Activated T-cell treated with anti-CD3 and anti-CD28 coated beads for 48 hours (primary cell): Measurements from ENCODE around the gene UTP15.
A peak's percentile ranks its signal among the peaks of the same experiment; 100 is the strongest.

Experiments
- DNase-seq: peaks from one replicate; pipeline ENCODE4 v3.0.0-alpha.2; 2020; ENCODE audit warnings: low read depth

UTP15 gene

GRCh38 chr5:73565139-73565968 is at the start of gene UTP15, which contains the start of gene ANKRA2:
UTP15 (plus strand) TSS chr5:73565743; CDS start chr5:73567345, 1,602 bp downstream.
ANKRA2 (minus strand) TSS chr5:73565639; CDS start chr5:73562881, 2,758 bp downstream.
- DNase-seq: peak; percentile 97

- peak; percentile 54 for DNase-seq
Observed at GRCh38 chr5:73519531-73520283, 45.8 kb upstream of the UTP15 start.

DNA sequence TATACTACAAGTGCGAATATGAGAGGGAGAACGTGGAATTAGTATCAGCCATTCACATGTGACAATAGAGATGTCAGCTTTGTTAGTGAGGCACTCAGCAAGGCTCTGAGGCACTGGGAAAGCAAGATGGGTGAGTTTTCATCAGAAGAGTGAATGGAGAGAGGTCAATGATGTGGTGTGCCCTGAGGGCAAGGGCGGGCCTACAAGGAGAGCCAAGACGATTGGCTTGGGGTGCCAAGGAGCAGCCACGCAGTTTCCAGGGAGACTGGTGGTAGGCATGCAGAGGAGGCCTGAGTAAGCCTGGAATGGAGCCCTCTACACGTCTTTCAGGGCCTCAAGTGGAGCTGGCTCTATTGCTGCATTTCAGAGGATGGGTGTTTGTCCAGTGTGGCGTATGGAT is 42.6 kb upstream of the UTP15 start:
- no peak for DNase-seq

- no peak for DNase-seq
Observed at GRCh38 chr5:73523861-73524260, 41.7 kb upstream of the UTP15 start.

- no peak for DNase-seq
Observed at GRCh38 chr5:73525606-73526203, 39.8 kb upstream of the UTP15 start.

DNA sequence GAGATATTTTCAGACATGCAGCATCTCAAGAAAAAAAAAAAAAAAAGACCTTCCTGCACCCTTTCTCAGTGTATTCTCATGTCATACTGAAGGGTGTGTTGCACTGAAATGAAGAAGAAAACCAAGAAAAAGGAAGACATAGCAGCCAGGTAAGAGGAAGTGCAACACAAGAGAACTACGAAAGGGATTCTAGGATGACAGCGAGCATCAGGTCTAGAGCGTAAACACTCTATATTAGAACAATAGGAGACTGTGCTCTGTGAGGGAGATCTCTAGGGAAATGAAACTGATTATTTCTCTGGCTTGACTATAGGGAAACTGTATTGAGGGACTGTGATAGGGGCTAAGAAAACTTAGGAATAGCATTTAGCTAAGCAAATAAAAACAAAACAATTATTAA is 37.3 kb upstream of the UTP15 start:
- no peak for DNase-seq

GRCh38 chr5:73529081-73529480 is 36.5 kb upstream of the UTP15 start:
- DNase-seq: no peak

DNA sequence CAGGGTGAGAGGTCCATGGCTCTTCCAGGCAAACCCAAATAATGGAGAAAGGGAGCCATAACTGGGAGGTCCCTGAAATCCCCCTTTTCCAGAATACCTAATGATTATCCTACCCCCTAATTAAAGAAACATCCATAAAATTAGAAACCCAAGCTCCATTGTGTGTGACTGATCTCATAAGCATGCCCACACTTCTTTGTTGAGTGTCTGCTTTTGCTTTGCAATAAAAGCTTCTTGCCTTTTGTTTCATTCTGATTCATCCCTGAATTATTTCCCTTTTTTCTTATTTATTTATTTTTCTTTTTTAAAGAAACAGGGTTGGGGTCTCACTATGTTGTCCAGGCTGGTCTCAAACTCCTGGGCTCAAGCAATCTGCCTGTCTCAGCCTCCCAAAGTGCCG is 34.2 kb upstream of the UTP15 start:
- no peak for DNase-seq

- no peak for DNase-seq
Observed at GRCh38 chr5:73532195-73532594, 33.3 kb upstream of the UTP15 start.

- no peak for DNase-seq
Observed at GRCh38 chr5:73534011-73534644, 31.4 kb upstream of the UTP15 start.

DNA sequence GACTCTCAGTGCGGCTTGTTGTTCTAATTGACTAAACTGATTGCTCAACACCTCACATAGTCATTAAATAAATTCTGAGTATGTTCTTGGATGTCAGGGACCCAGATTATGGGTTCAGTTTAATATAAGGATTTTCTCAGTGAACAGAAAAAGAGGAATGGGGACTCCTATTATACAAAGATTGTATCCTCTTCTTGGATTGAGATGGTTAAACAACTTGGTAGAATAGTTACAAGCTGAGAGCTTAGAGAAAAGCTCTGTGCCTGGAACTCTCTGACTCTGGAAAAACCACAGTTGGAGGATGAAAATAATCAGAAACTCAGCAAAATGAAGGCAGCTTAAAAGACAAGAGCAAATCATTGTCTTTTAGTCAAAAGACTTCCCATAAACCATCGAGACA is 30.6 kb upstream of the UTP15 start:
- DNase-seq: no peak

GRCh38 chr5:73539730-73540129 is 25.8 kb upstream of the UTP15 start:
- no peak for DNase-seq

DNA sequence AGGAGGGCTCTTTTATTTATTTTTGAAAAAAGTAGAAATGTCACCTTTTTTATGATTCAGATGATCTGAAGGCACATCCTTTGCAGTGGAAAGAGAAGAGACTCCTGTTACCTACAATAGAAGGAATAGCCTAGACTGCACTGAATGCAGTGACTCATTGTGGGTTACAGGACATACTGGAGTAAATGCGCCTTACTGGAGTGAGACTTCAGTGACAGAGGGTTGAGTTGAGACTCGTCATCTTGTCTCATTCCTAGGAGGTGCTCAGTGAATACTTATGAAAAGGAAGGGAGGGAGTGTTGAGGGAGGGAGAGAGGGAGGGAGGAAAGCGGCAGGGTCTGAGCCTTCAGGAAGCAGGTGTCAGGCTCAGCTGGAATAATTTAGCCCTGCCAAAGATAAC is 25.4 kb upstream of the UTP15 start:
- no peak for DNase-seq

DNA sequence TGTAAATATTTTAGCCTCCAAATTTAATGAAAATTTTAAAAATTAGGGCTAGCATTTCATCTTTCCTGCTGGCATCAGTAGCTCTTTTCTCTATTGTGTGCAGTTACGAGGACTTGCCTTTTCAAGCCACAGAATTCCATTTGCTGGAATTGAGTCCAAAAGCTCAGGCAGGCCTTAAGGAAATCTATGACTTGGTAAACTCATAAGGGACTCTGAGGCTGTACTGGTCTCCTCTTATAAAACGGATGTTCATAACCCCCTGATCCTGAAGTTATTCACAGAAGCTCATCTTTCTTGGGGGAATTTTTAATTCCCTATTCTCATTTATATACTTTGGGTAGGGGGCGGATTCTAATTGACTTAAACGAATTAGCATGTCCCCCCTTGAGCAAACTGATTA is 23.5 kb upstream of the UTP15 start:
- no peak for DNase-seq

DNA sequence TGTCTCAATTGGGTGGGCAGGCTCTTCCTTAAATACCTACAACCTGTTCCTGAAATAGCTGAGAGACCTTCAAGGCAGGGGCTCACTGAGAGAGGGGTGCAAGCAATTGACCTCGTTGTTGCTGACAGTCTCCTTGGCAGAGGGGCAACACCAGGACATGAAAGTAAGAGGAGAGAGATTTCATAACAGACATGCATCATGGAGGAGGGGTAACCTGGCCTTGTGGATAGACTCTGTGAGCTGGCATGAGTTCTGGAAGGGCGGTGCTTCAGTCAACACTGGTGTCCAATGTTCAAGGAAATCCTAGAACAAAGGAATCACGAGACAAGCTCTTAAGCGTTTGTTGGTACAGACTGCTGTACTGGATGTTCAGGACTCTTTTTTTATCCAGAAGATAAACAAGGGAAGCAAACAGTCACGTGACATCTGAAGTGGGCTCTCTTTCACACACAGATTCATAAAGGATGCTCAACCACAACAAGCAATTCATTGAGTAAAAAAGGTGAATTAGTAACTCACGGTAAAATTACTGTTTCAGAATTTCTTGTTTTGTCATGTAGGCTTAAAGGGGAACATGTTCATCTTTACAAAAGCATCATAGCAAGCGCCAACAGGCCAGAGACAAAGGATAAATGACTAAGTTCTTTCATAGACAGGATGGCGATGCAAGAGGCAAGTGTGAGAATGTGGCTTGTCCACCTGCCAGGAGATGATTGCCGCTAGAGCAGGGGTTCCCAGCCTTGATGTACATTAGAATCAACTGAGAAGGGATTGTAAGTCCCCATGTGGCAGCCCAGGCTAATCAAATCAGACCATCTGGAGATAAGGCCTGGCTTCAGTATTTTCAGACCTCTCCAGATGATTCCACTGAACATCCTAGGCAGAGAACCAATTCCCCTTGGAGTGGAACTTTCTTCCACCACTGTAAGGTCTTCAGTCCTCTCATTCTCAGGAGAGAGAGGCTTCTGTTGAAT is 20.8 kb upstream of the UTP15 start:
- DNase-seq: no peak

- no peak for DNase-seq
Observed at GRCh38 chr5:73545403-73545779, 20.2 kb upstream of the UTP15 start.

DNA sequence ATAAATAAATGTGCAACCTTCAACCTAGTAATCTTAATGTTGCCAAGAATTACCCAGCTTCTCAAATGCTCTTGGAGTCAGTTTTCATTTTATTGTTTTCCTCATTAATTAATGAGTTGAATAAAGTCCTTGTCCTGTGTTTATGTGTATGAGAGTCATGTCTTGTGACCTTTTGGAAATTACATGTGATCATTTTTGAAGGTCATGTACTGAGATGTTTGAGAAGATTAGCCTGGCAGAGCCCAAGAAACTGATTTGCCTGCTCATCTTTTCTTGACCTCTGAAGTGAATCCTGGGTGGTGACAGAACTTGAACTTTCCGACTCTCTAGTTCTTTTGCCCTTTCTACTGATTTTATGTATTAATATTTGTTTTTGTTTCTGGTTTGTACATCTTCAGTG is 15.5 kb upstream of the UTP15 start:
- no peak for DNase-seq

- DNase-seq: no peak
Observed at GRCh38 chr5:73552642-73553041, 12.9 kb upstream of the UTP15 start.

DNA sequence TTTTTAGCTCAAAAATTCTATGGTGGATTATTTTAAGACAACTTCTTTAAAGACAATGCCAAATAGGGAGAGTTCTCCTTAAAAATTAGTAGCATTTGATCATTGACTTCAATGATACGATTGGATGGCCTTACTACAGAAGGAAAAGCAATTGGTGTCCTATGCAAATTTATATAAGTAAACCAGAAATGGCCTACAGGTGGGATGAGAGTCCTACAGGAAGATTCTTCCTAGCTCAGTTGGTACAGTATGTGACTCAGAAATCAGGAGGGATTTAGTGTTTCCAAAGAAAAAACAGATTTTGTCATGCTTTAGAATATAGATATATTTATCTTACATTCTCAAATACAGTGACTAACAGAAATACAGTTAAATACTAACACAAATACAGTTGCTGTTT is 6.6 kb upstream of the UTP15 start:
- DNase-seq: no peak

DNA sequence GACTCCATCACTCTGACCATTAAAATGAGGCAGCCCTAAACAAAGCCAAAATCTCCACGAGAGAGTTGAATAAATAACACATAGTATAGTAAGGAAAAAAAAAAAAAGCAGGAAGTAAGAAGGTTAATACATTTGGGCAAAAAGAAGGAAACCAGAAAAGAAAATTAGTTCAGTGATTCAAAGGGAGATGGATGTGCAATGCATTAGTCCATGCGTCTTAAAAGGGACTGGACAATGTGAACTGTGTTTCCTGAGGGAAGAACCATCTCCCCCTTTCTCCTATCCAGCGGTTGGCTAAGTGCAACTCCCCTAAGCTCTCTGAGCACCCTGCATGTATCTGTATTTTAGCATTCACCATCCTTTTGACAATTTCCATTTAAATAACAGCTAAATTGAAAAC is 1.5 kb upstream of the UTP15 start:
- no peak for DNase-seq

DNA sequence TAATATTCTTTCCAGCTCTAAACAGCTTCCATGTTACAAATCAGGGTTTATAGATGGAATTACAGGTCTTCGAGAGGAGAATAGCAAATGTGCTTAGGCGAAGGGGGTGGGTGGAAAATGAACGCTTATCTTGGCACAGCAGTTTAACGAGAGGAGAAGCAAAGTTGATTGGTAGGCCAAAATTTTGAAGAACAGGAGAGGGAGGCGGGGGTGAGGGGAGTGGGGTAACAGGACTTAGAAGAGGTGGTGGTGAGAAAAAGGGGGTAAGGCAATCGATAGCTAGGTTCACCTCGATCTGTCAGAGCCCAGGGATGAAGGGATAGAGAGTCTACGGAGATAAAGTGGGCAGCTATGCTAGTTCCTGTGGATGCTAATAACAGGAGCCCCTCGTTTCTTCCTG is 868 bp upstream of the UTP15 start:
- DNase-seq: no peak
